Activated CD4-positive, CD25-positive, alpha-beta regulatory T cell (primary cell): Measurements from ENCODE around the gene TRIM50.
"Not testable (repeated sequence)": the region's sequence is repeated elsewhere in the genome, so short reads cannot be mapped to it uniquely, and the experiment has no call there.

ENCODE experiments used
- DNase-seq, 4 experiments: peaks; one replicate each; lab custom pipeline; 2025; lab: John Stamatoyannopoulos, UW

TRIM50 gene

GRCh38 chr7:73350306-73351068, 22.6 kb upstream of the TRIM50 start:
- DNase-seq = no peak

DNA sequence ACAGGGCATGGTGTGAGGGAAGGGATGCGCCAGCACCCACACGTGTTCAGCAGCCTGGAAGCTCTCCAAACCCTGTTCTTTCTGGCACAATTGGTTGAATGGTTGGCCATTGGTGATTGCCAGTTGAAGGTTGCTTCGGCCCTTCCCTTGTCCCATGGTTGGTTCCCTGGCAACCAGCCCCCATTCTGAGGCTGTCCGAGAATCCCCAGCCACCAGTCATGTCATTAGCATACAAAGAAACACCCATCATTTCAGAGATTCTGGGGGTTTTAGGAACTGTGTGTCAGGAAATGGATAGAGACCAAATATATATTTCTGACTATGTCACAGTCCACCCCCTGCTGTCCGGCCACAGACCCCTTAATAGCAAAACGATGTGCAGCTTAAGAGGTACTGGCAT, 21.9 kb upstream of the TRIM50 start:
- DNase-seq = no peak

GRCh38 chr7:73345951-73346350, 18.1 kb upstream of the TRIM50 start:
- no peak for DNase-seq

DNA sequence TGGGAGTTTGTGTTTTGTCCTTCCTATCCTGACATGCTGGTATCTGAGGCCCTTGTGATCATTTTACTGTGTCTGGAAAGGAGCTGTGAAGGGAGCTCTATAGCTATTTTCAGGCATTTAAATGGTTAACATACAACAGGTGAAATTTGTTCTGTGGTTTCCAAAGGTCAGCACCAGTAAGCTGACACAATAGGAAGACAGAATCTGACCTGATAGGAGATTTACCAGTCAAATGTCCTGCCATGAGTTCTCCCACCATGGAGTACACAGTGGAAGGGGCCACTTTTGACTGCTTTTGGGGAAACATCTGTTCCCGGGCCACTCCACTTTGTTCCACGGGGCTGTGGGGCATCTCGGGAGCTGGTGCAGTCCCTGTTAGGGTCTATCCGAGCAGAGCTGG, 17.7 kb upstream of the TRIM50 start:
- no peak for DNase-seq

- DNase-seq = no peak
These were observed 15.9 kb upstream of the TRIM50 start for GRCh38 chr7:73343671-73344380.

DNA sequence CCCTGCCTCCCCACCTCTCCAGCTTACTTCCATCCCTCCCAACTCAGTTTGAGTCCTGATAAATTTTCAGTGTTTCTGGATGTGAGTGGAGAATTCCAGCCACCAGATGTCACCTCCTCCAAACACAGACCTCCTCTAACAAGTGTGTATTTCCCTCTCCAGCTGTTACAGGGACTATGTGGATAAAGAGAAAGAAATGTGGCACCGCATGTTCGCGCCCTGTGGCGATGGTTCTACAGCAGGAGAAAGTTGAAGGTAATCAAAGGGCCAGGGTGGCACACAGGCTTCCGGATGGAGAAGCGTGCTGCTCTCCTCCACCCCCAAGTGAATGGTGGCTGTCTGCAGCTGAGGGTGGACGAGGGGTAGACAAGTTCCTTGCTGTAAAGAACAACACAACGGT, 14.8 kb upstream of the TRIM50 start:
- DNase-seq = no peak

DNA sequence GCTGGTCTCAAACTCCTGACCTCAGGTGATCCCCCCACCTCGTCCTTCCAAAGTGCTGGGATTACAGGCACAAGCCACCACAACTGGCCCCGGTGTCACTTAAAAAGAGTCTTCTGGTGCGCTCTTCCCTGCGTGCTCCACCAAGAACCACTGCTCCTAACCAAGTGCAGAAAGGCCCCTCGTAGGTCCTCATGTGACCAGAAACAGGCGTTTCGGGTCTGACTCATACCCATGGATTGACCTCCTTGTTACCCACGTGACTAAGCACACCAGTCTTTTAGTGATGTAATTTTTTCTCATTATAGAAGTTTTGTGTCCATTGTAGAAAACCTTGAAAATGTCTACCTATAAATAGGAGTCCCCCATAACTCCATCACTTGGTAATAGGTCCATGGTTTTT, 14.0 kb upstream of the TRIM50 start:
- DNase-seq = no peak

GRCh38 chr7:73340514-73340913, 12.6 kb upstream of the TRIM50 start:
- DNase-seq = no peak

DNA sequence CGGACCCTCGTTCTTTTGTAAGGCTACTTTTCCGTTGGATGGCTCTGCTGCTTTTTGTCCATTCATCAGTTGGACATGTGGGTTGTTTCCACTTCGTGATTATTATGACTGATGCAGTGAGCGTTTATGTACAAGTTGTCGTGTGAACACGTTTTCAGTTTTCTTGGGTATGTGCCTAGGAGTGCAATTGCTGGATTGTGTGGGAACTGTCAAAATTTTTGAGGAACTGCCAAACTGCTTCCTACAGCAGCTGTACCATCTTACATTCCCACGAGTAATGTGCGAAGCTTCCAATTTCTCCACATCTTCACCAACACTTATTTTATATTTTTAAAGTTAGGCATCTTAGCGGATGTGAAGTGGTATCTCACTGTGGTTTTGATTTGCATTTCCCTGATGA, 10.4 kb upstream of the TRIM50 start:
- DNase-seq = no peak

- DNase-seq = no peak
These were observed 4.6 kb upstream of the TRIM50 start for GRCh38 chr7:73332447-73332846.

GRCh38 chr7:73330772-73331171, 2.9 kb upstream of the TRIM50 start:
- no peak for DNase-seq

- no peak for DNase-seq
These were observed 2.1 kb upstream of the TRIM50 start for GRCh38 chr7:73329861-73330581.

- no peak for DNase-seq
These were observed 814 bp upstream of the TRIM50 start for GRCh38 chr7:73328696-73329095.

GRCh38 chr7:73327449-73327848, 433 bp downstream of the TRIM50 start:
- not testable (repeated sequence) for DNase-seq

- DNase-seq = not testable (repeated sequence)
These were observed 2.5 kb downstream of the TRIM50 start for GRCh38 chr7:73325424-73325823.

GRCh38 chr7:73324081-73324845, 3.6 kb downstream of the TRIM50 start:
- DNase-seq = peak; percentile 4 to 20 (median 10)

GRCh38 chr7:73323434-73324080, 4.3 kb downstream of the TRIM50 start:
- DNase-seq = not testable (repeated sequence)

DNA sequence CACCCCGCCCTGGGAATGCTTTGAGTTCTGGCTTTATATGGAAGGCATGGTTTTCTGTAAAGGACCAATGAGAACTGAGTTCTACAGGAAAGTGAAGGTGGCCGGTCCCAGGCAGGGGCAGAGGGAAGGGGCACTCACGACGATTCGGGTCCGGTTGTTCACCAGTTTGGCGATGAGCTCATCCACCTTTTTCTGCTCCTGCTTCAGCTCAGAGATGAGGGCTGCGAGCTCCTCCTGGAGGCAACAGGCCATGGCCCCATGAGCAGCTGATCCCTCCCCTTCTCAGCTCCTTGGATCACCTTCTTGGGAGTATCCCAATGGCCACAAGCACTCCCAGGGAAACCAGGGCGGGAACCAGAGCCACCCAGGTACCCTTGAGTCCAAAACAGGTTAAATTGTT, 7.9 kb downstream of the TRIM50 start:
- not testable (repeated sequence) for DNase-seq

DNA sequence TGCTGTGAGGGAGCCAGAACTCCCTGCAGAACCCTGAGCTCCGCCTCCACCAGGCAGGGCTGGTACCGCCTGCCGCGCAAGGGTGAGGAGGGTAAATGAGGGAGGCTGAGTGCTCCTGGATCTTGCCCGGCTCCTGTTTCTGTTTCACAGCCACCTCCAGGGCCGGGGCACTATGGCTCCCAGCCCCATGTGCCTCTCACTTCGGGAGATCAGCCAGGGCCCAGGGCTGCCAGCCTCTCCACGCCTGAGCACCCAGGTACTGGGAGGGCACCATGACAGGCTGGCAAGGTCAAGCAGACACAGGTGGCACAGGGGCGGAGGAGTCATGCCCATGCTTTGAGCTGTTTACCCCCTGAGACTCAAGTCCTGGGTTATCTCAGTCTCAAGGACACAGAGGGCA, 8.3 kb downstream of the TRIM50 start:
- DNase-seq = not testable (repeated sequence)

DNA sequence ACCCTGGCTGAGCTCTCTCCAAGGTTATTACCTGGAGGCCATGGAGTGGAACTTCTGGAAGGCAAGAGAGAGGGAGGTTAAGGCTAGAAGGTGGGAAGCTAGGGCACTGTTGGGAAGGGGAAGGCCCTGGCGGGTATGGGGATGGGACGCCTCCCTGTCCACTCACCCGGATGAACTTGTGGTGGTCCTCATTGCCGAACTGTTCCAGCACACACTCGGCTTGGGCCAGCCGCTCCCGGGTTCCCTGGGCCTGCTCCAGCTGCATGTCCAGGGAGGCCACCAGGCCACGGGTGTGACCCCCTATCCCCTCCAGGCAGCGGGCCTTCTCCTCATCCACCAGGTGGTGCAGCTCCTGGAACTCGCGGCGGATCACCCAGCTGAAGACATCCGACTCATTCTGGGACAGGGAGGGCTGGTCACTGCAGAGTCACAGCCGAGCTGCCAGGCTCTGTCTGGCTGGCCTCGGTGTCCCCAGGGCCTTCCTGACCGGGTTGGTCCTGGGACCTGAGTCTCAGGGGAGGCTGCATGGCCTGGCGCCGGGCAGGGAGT, 9.2 kb downstream of the TRIM50 start:
- DNase-seq = not testable (repeated sequence)

DNA sequence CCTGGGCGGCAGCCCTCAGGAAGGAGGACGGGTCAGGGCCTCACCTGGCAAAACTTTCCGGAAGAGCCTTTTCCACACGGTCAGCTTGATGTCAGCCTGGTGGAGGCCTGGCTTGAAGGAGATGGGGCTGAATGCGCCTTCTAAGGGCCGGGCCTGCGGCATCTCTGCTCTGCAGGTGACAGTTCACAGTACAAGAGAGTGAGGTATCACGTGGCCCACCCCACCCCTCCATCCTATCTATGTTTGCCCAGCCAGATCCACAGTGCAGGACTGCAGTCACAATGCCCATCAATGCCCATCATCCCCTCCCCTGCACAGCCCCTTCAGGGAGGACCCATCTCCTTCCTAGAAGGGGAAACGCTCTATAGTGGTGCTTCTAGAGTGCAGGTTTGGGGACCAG, 11.4 kb downstream of the TRIM50 start:
- no peak for DNase-seq
